SK-N-SH (cell line): ENCODE measurements around the gene MBP. TPM values are rescaled to one million over a fixed set of nuclear protein-coding genes. Genes with fewer than 3 reads are reported as not detected.

Experiments used
- CTCF ChIA-PET: fragments of 300-600, 350-600 bp; formaldehyde crosslinking; extraction: SDS; loops from one replicate; lab custom pipeline; 2021; lab: Yijun Ruan, JAX
- POLR2A ChIA-PET: fragments of 350-600 bp; sonication (Branson Sonifier 250); formaldehyde crosslinking; extraction: SDS; loops from one replicate; lab custom pipeline; 2020; ENCODE audit warnings: antibody characterized with exemption, inconsistent platforms; lab: Yijun Ruan, JAX
- DNase-seq: peaks from one replicate; pipeline ENCODE4 v3.0.0; 2012
- H2AFZ ChIP-seq: fragments of 200-600 bp; sonication (generic); 2 replicates; pipeline ENCODE4 v1.8.1; 2016; ENCODE audit warnings: antibody characterized with exemption, mild to moderate bottlenecking, low read depth
- H3F3A ChIP-seq: fragments of 200-600 bp; sonication (generic); replicated peaks from 2 replicates; pipeline ENCODE3; 2016; ENCODE audit warnings: antibody characterized with exemption, mild to moderate bottlenecking; ENCODE audit not compliant: insufficient read depth
- H3K27ac ChIP-seq, 2 experiments: fragments of 200-500 bp in 1 of 2; fragments of 200-600 bp in 1 of 2; sonication (Bioruptor generic) in 1 of 2; sonication (generic), shearing (Covaris generic) in 1 of 2; 2 replicates each; pipeline versions ENCODE4 v1.5.1 to v1.6.1; 2014 to 2016; ENCODE audit warnings: low read depth in 2 of 2, inconsistent platforms in 1 of 2, low read length in 1 of 2, mild to moderate bottlenecking in 1 of 2, mixed read lengths in 1 of 2
- H3K27me3 ChIP-seq: fragments of 200-600 bp; sonication (generic), shearing (Covaris generic); 2 replicates; pipeline ENCODE4 v1.6.1; 2016; ENCODE audit warnings: mixed run types; ENCODE audit not compliant: insufficient read depth
- H3K36me3 ChIP-seq, 2 experiments: fragments of 200-500 bp in 1 of 2; fragments of 200-600 bp in 1 of 2; sonication (Bioruptor generic) in 1 of 2; sonication (generic) in 1 of 2; replicated peaks in 1 of 2; 2 replicates each; pipeline versions ENCODE3 to v1.5.1; 2014 to 2016; ENCODE audit warnings: low read length in 1 of 2, mild to moderate bottlenecking in 1 of 2; ENCODE audit not compliant: insufficient read depth in 2 of 2, control insufficient read depth in 1 of 2
- H3K4me1 ChIP-seq, 2 experiments: fragments of 200-500 bp in 1 of 2; fragments of 200-600 bp in 1 of 2; sonication (Bioruptor generic) in 1 of 2; sonication (generic), shearing (Covaris generic) in 1 of 2; 2 replicates each; pipeline versions ENCODE4 v1.5.1 to v1.6.1; 2014 to 2016; ENCODE audit warnings: low read depth in 1 of 2, low read length in 1 of 2, mixed run types in 1 of 2; ENCODE audit not compliant: insufficient read depth in 2 of 2, control insufficient read depth in 1 of 2
- H3K4me2 ChIP-seq: fragments of 200-600 bp; sonication (generic), shearing (Covaris generic); 2 replicates; pipeline ENCODE4 v1.6.1; 2017; ENCODE audit warnings: mixed run types
- H3K4me3 ChIP-seq, 2 experiments: fragments of 200-500 bp in 1 of 2; fragments of 200-600 bp in 1 of 2; sonication (Bioruptor generic) in 1 of 2; sonication (generic), shearing (Covaris generic) in 1 of 2; 2 replicates each; pipeline versions ENCODE4 v1.5.1 to v1.8.1; 2014 to 2016; ENCODE audit warnings: low read depth in 2 of 2, inconsistent platforms in 1 of 2, low read length in 1 of 2, mild to moderate bottlenecking in 1 of 2, mixed read lengths in 1 of 2, moderate library complexity in 1 of 2
- H3K79me2 ChIP-seq: fragments of 200-600 bp; sonication (generic); 2 replicates; pipeline ENCODE4 v1.8.1; 2017; ENCODE audit warnings: mild to moderate bottlenecking; ENCODE audit not compliant: insufficient read depth
- H3K9ac ChIP-seq: fragments of 200-600 bp; sonication (generic); 2 replicates; pipeline ENCODE4 v1.6.1; 2017; ENCODE audit warnings: mixed run types
- H3K9me2 ChIP-seq: fragments of 200-600 bp; sonication (generic); 2 replicates; pipeline ENCODE4 v1.6.1; 2017; ENCODE audit warnings: mixed run types
- H3K9me3 ChIP-seq: fragments of 200-600 bp; sonication (generic); 2 replicates; pipeline ENCODE4 v1.6.1; 2017; ENCODE audit warnings: mixed run types, mild to moderate bottlenecking, moderate library complexity
- H4K20me1 ChIP-seq: fragments of 200-600 bp; sonication (generic); 2 replicates; pipeline ENCODE4 v1.6.1; 2017; ENCODE audit warnings: mild to moderate bottlenecking, mixed run types; ENCODE audit not compliant: insufficient read depth
- CHD2 ChIP-seq: fragments of 150-350 bp; IDR thresholded peaks from 2 replicates; pipeline ENCODE4 v1.6.1; 2018; ENCODE audit warnings: low read length; ENCODE audit not compliant: partially characterized antibody
- ELF1 ChIP-seq: IDR thresholded peaks from 2 replicates; pipeline ENCODE4 v1.4.0; 2012
- IRF3 ChIP-seq: fragments of 150-350 bp; IDR thresholded peaks from 2 replicates; pipeline ENCODE4 v1.6.1; 2016; ENCODE audit warnings: mild to moderate bottlenecking, low read depth, low read length
- MEF2A ChIP-seq: IDR thresholded peaks from 2 replicates; pipeline ENCODE4 v1.4.0; 2012; ENCODE audit warnings: low read depth, borderline replicate concordance
- PBX3 ChIP-seq: IDR thresholded peaks from 2 replicates; pipeline ENCODE4; 2012
- RCOR1 ChIP-seq: fragments of 150-350 bp; IDR thresholded peaks from 2 replicates; pipeline ENCODE4 v1.6.1; 2017; ENCODE audit warnings: antibody characterized with exemption, low read length
- RFX5 ChIP-seq: IDR thresholded peaks from 2 replicates; pipeline ENCODE4 v1.6.1; 2012; ENCODE audit warnings: mild to moderate bottlenecking, improper control_type of control experiment, low read length
- RXRA ChIP-seq: IDR thresholded peaks from 2 replicates; pipeline ENCODE4 v1.4.0; 2012; ENCODE audit warnings: low read depth, mild to moderate bottlenecking, borderline replicate concordance
- SMC3 ChIP-seq: IDR thresholded peaks from 2 replicates; pipeline ENCODE4 v1.6.1; 2012; ENCODE audit warnings: low read depth, low read length, improper control_type of control experiment
- TEAD4 ChIP-seq: IDR thresholded peaks from 2 replicates; pipeline ENCODE4 v1.4.0; 2012; ENCODE audit warnings: mild to moderate bottlenecking, borderline replicate concordance; ENCODE audit not compliant: insufficient read depth
- USF1 ChIP-seq: IDR thresholded peaks from 2 replicates; pipeline ENCODE4 v1.4.0; 2012; ENCODE audit warnings: low read depth, borderline replicate concordance
- YY1 ChIP-seq: IDR thresholded peaks from 2 replicates; pipeline ENCODE4 v1.4.0; 2012; ENCODE audit warnings: low read depth, mild to moderate bottlenecking
- ZBTB33 ChIP-seq: IDR thresholded peaks from 2 replicates; pipeline ENCODE4 v1.4.0; 2012; ENCODE audit warnings: low read depth, borderline replicate concordance
- WGBS: methylation state at CpG from one replicate; pipeline ENCODE4 v1.1.6; 2017; ENCODE audit warnings: low lambda C conversion rate; 5-methylcytosine and 5-hydroxymethylcytosine counted together
- polyA plus RNA-seq, 3 experiments: library from polyadenylated mRNA; depleted of rRNA; stranded (reverse); fragments of >200 nt; gene quantifications; 2 replicates each; pipeline ENCODE4 v1.2.3, GENCODE V29; 2012

MBP gene
- polyA plus RNA-seq, 1 of the 3 experiments (the other 2 are of a cell fraction): 1.6 TPM

DNA sequence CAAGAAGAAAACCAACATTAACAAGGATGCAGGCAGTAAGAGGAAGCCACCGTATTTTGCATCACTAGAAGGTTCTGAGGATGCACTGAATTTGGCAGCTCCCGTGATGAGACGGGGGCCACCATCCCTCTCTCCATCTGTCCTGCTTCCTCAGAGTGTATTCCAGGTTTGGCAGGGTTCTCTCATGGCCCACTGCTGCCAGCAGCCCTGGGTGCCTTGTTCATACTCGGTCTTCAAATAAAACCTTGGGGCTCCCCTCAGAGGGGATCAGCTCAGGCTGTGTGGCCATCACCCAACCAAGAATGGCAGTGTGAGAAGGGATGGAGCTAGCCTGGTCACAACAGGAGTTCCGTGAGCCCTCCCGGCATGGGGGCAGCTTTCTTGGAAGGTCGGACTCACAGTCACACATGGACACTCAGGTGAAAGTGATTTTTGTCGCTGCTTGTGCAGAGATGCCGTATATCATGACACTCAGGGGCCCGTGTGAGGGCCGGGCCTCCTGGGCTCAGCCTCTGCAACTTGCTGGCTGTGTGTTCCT lies 12.8 kb upstream of the MBP start:
- Histone ChIP-seq H3K27ac (no peak overlapping the region), H3K4me1 (no peaks in the 10 kb centered on the region), H3K36me3 (no peaks in the 10 kb centered on the region), H4K20me1 (no peaks in the 10 kb centered on the region), H3K4me2 (no peak overlapping the region), H3K9ac (no peak overlapping the region), H3K27me3 (no peaks in the 10 kb centered on the region; the same call in 1 of the 2 replicates), H3K79me2 (no peaks in the 10 kb centered on the region), H3K9me2 (no peaks in the 10 kb centered on the region), H2AFZ (no peak overlapping the region), H3K9me3 (no peaks in the 10 kb centered on the region), H3K4me3 (no peak overlapping the region), H3F3A (no peaks in the 10 kb centered on the region)
- POLR2A ChIA-PET: no interaction called here
- WGBS: 68% methylated on average over 6 of the region's 11 CpGs
- TF ChIP-seq PBX3 (no peak), MEF2A (no peak), TEAD4 (no peak), ELF1 (no peak), RCOR1 (no peak), RXRA (no peak), YY1 (no peak), RFX5 (no peak), ZBTB33 (no peak), USF1 (no peak), CHD2 (no peak), IRF3 (no peak), SMC3 (no peak)
- CTCF ChIA-PET: no interaction called here
- DNase-seq: no peak
